ENCODE data around the gene TNKS2.
A peak's percentile ranks its signal among the peaks of the same experiment; 100 is the strongest.

Gene TNKS2

DNA sequence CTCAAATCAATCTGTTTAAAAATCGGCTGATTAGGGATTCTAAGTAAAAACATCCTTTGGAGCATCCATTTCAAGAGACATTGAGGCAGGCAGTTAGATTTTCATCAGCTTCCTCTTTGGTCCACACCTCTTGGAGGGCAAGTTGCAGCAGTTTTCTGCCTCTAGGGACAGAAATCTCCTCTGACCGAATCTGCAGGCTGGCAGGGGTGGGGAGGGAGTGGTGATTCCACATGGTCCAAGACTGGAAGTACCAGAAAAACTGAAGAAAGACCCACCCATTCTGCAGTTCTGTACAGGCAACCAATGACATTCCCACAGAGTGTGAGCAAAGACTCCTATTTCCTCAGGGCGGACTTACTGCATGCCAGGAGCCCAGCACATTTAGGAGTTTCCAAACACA is 82.1 kb downstream of the TNKS2 start:
- peak; percentile 45 for DNase-seq (ENCODE audit: low read depth)
- TF ChIP-seq, protein P1, sequence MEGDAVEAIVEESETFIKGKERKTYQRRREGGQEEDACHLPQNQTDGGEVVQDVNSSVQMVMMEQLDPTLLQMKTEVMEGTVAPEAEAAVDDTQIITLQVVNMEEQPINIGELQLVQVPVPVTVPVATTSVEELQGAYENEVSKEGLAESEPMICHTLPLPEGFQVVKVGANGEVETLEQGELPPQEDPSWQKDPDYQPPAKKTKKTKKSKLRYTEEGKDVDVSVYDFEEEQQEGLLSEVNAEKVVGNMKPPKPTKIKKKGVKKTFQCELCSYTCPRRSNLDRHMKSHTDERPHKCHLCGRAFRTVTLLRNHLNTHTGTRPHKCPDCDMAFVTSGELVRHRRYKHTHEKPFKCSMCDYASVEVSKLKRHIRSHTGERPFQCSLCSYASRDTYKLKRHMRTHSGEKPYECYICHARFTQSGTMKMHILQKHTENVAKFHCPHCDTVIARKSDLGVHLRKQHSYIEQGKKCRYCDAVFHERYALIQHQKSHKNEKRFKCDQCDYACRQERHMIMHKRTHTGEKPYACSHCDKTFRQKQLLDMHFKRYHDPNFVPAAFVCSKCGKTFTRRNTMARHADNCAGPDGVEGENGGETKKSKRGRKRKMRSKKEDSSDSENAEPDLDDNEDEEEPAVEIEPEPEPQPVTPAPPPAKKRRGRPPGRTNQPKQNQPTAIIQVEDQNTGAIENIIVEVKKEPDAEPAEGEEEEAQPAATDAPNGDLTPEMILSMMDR (IDR thresholded peaks at IDR 0.05; ENCODE audit: control insufficient read depth, extremely low read depth, insufficient read depth) = no peak
- H3K4me3 ChIP-seq (ENCODE audit: low read depth, low read length) = no peak overlapping the region

DNA sequence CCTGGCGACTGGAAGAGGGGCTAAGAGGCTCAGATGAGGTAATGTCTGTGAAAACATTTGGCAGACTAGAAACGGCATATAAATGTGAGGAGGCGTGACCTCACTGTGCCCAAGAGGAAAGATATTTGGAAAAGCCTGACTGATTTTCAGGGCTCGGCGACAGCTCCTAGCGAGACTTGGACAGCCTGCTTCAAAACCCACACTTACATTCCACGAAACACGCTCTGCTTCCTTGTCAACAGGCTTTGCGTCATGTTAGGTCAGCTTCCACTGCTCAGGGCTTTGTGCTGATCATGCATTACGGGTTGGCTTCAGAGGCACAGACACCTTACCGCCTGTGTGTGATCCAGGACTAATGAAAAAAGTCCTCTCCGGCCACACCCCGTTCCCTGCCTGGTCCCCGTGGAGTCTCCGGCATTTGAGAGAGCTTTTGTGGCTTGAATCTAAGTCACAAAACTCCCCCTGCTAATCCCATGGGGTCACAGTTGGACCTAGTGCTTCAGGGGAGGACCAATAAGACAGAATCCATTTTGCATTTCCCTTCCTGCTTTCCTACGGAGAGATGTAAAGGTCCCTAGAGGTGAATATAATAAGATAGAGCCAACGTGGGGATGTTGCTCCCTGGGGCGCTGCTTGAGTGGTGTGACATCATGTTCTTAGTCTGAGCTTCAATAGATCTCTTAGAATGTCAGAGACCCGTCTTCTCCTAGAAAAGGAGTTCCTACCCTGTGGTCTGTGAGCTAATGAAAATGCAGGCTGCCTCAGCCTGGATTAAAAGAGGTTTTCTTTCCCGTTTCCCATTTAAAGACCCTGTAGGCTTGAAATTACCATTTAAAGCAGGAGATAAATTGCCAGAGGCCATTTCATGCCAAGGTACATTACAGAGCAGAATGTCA is 85.6 kb downstream of the TNKS2 start:
- TF ChIP-seq, protein P1 (IDR thresholded peaks at IDR 0.05; ENCODE audit: control insufficient read depth, extremely low read depth, insufficient read depth) = no peak
- DNase-seq (ENCODE audit: low read depth) = no peak
- H3K4me3 ChIP-seq (ENCODE audit: low read depth, low read length) = no peak overlapping the region

DNA sequence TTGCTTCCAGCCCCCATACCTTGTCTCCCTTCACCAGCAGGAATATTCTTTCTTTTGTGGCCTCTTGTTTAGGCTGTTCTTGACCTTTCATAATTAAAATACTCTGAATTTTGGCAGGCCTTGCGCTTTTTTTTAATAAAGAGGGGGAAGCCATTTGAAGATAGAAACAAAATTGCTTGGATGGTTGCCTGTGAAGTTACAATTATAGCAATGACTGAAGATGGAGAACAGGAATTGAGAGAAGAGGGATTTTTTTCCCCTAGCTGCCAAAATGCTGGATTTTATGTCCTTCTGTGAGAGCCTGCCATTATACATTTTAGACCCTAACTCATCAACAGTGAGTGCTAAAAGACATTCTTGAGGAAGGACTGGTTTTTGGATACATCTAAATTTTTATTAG is 86.3 kb downstream of the TNKS2 start:
- H3K4me3 ChIP-seq (ENCODE audit: low read depth, low read length) = no peak overlapping the region
- no peak for DNase-seq (ENCODE audit: low read depth)
- TF ChIP-seq, protein P1 (IDR thresholded peaks at IDR 0.05; ENCODE audit: control insufficient read depth, extremely low read depth, insufficient read depth) = no peak

DNA sequence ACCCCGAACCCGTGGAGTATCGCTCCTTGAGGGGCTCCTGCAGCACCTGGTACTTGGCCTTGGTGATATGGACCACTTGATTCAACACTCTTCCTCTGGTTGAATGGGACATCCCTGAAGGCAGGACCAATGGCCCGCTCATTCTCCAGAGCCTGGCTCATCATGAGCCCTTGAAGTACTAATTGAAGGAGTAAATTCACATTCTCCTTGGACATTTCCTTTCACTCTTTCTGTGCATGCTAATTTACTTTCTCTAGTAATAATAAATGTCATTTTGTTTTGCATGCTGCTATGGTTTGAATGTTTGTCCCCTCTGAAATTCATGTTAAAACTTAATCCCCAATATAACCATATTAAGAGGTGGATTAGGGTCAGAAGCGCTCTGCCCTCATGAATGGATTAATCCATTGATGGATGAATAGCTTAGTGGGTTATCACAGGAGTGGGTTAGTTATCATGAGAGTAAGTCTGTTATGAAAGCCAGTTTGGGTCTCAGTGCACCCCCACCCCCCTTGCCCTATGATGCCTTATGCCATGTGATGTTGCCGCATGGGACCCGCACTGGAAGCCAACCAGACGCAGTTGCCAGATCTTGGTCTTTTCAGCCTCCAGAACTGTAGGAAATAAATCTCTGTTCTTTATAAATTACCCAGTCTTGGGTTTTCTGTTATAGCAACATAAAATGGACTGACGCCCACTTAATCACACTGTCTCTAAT is 87.3 kb downstream of the TNKS2 start:
- TF ChIP-seq, protein P1 (IDR thresholded peaks at IDR 0.05; ENCODE audit: control insufficient read depth, extremely low read depth, insufficient read depth) = no peak
- H3K4me3 ChIP-seq (ENCODE audit: low read depth, low read length) = no peak overlapping the region
- DNase-seq (ENCODE audit: low read depth) = no peak

DNA sequence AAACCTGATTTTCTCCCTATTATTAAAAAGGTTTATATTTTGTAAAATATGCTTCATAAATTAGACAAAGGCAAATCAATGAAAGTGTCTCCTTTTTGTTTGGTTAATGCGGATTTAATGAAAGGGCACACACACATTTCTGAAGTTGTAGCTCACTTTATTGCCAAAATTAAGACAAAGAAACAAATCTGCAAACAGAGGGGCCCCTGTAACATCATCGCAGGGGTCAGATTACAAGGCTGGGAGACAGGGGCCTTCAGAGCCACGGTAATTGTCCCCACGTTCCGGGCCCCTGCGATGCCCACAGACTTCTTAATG is 88.7 kb downstream of the TNKS2 start:
- no peak overlapping the region for H3K4me3 ChIP-seq (ENCODE audit: low read depth, low read length)
- TF ChIP-seq, protein P1 (IDR thresholded peaks at IDR 0.05; ENCODE audit: control insufficient read depth, extremely low read depth, insufficient read depth) = no peak
- DNase-seq (ENCODE audit: low read depth) = no peak

DNA sequence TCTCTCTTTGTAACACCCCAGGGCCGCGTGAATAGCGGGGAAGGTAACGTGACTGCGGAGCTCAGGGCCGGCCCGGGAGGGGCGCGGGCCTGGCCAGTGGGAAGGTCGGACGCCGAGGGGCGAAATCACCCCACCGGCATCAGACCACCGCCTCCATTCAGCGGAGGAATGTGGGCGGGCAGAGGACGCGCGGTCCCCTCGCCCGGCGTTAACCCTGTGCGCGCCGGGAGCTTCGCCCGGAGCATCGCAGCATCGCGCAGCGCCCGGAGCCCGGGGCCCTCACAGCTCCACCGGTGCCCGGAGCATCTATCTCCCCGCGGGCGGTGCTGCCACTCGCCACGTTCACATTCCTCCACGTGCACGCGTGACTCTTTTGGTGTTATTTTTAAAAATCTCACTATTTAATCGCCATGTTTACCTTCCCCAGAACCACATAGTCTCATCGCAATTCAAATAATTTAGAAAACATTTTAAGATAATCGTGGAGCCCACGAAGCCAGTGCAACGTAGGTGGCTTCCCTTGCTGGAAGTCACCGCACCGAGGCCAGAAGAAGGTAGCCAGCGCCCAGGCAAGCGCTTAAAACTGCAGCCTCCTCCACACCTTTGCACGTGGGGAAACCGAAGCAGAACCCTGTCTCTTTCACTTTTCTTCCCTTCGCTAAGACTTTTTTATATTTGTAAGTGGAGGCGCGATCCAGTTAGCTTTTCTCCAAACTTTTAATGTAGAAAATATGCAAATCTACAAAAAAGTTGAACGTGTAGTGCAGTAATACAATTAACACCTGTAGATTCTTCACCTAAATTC is 89.2 kb downstream of the TNKS2 start:
- DNase-seq (ENCODE audit: low read depth) = no peak
- no peak overlapping the region for H3K4me3 ChIP-seq (ENCODE audit: low read depth, low read length)
- TF ChIP-seq, protein P1 (IDR thresholded peaks at IDR 0.05; ENCODE audit: control insufficient read depth, extremely low read depth, insufficient read depth) = no peak
